Endothelial cell of umbilical vein (primary cell): ENCODE data around the gene PRM3. TPM values are rescaled to one million over a fixed set of nuclear protein-coding genes. Genes with fewer than 3 reads are reported as not detected.

Source experiments
- BruUV-seq: library from RNA; stranded (reverse); fragments of 400-500 nt; replicated peaks from 2 replicates; lab custom pipeline; 2021; lab: Mats Ljungman, UMichigan
- CTCF ChIA-PET: fragments of 300-600, 350-600 bp; sonication (Branson Sonifier 250); formaldehyde crosslinking; loops from one replicate; lab custom pipeline; 2021; ENCODE audit warnings: antibody characterized with exemption, inconsistent platforms; lab: Charles Lee
- POLR2A ChIA-PET: fragments of 300-600, 350-600 bp; sonication (Branson Sonifier 250); formaldehyde crosslinking; loops from one replicate; lab custom pipeline; 2021; ENCODE audit warnings: antibody characterized with exemption, inconsistent platforms; lab: Charles Lee
- DNase-seq: peaks from one replicate; pipeline ENCODE4 v3.0.0-alpha.2; 2011; ENCODE audit warnings: low read depth, low spot score
- FAIRE-seq: peaks from 2 replicates; lab custom pipeline; 2011; peaks lifted over from hg19 to GRCh38; lab: Jason Lieb, UNC
- H2AFZ ChIP-seq: 2 replicates; pipeline ENCODE4 v1.6.0; 2012; ENCODE audit warnings: low read depth, low read length, control low read depth, inconsistent platforms
- H3K27ac ChIP-seq: 2 replicates; pipeline ENCODE4 v1.5.1; 2011; ENCODE audit warnings: low read depth, mild to moderate bottlenecking, control low read depth, low read length, moderate library complexity; ENCODE audit not compliant: insufficient read depth
- H3K27me3 ChIP-seq, 2 experiments: 2 replicates each; pipeline versions ENCODE4 v1.6.0 to v1.6.1; 2011; ENCODE audit warnings: low read length in 2 of 2, mixed read lengths in 1 of 2; ENCODE audit not compliant: control insufficient read depth in 2 of 2, insufficient read depth in 2 of 2
- H3K36me3 ChIP-seq, 2 experiments: 2 replicates in 1 of 2; 3 replicates in 1 of 2; pipeline ENCODE4 v1.5.1; 2011; ENCODE audit warnings: low read length in 2 of 2, mild to moderate bottlenecking in 1 of 2, moderate library complexity in 1 of 2; ENCODE audit not compliant: control insufficient read depth in 2 of 2, insufficient read depth in 2 of 2; ENCODE audit errors: extremely low read depth in 1 of 2
- H3K4me1 ChIP-seq: 3 replicates; pipeline ENCODE4 v1.5.1; 2011; ENCODE audit warnings: mild to moderate bottlenecking, low read length; ENCODE audit not compliant: control insufficient read depth, insufficient read depth; ENCODE audit errors: extremely low read depth
- H3K4me2 ChIP-seq: 2 replicates; pipeline ENCODE4 v1.6.1; 2011; ENCODE audit warnings: low read length, control low read depth, mixed read lengths; ENCODE audit not compliant: insufficient read depth
- H3K4me3 ChIP-seq, 3 experiments: fragments of 200-600 bp in 1 of 3; sonication (generic), shearing (Covaris generic) in 1 of 3; replicated peaks in 1 of 3; 2 replicates each; pipeline ENCODE4 v1.5.1; 2011 to 2016; ENCODE audit warnings: control low read depth in 3 of 3, low read length in 3 of 3, mild to moderate bottlenecking in 2 of 3, inconsistent platforms in 1 of 3, low read depth in 1 of 3, moderate library complexity in 1 of 3; ENCODE audit not compliant: insufficient read depth in 1 of 3
- H3K79me2 ChIP-seq: 2 replicates; pipeline ENCODE4 v1.6.0; 2012; ENCODE audit warnings: low read length, inconsistent platforms; ENCODE audit not compliant: control insufficient read depth, insufficient read depth
- H3K9ac ChIP-seq: replicated peaks from 2 replicates; pipeline ENCODE3; 2011; ENCODE audit warnings: low read length, control low read depth; ENCODE audit not compliant: insufficient read depth; ENCODE audit errors: extremely low read depth
- H3K9me1 ChIP-seq: replicated peaks from 3 replicates; pipeline ENCODE4 v1.6.0; 2011; ENCODE audit warnings: mild to moderate bottlenecking, low read length; ENCODE audit not compliant: control insufficient read depth, insufficient read depth; ENCODE audit errors: extremely low read depth
- H3K9me3 ChIP-seq: replicated peaks from 2 replicates; pipeline ENCODE4 v1.5.1; 2012; ENCODE audit warnings: low read length, inconsistent platforms; ENCODE audit not compliant: control insufficient read depth, insufficient read depth
- H4K20me1 ChIP-seq: replicated peaks from 2 replicates; pipeline ENCODE3; 2011; ENCODE audit warnings: mild to moderate bottlenecking, low read length; ENCODE audit not compliant: control insufficient read depth, insufficient read depth; ENCODE audit errors: extremely low read depth
- CTCF ChIP-seq, 2 donors: IDR thresholded peaks; 1 replicate in 1 of 2; 2 replicates in 1 of 2; pipeline ENCODE4 v1.5.1; 2011; ENCODE audit warnings: low read length in 2 of 2, mild to moderate bottlenecking in 2 of 2, moderate library complexity in 2 of 2, control low read depth in 1 of 2, inconsistent platforms in 1 of 2, low read depth in 1 of 2; ENCODE audit not compliant: insufficient read depth in 1 of 2; ENCODE audit errors: extremely low read depth in 1 of 2
- EZH2 ChIP-seq: IDR thresholded peaks from 2 replicates; pipeline ENCODE4 v1.6.1; 2012; ENCODE audit warnings: borderline replicate concordance, low read depth, mild to moderate bottlenecking, moderate library complexity, low read length, inconsistent platforms; ENCODE audit not compliant: severe bottlenecking
- JUN ChIP-seq: IDR thresholded peaks from 2 replicates; pipeline ENCODE4 v1.6.1; 2011; ENCODE audit warnings: borderline replicate concordance, low read depth; ENCODE audit not compliant: insufficient read length, insufficient read depth
- POLR2A ChIP-seq: IDR thresholded peaks from 2 replicates; pipeline ENCODE4 v1.6.1; 2012; ENCODE audit warnings: low read depth, mild to moderate bottlenecking, control low read depth, low read length
- POLR2AphosphoS5 ChIP-seq: IDR thresholded peaks from 2 replicates; pipeline ENCODE4 v1.6.1; 2012; ENCODE audit warnings: low read depth, mild to moderate bottlenecking, control low read depth, low read length, moderate library complexity; ENCODE audit not compliant: insufficient read depth
- dilution Hi-C: fragments of 300-500 bp; cut with MboI; formaldehyde crosslinking; loops from one replicate; pipeline ENCODE4 v1.15.0; 2019; ENCODE audit warnings: low sequenced_read_pairs; ENCODE audit not compliant: extremely low pct_ligation_motif_present
- intact Hi-C: fragments of 100-400 bp; cut with micrococcal nuclease; formaldehyde crosslinking; loops from one replicate; pipeline ENCODE4 v1.10.0; 2022
- polyA plus RNA-seq, 4 experiments: library from polyadenylated mRNA; depleted of rRNA in 3 of 4; stranded (reverse) in 3 of 4; unstranded in 1 of 4; fragments of >200 nt; gene quantifications; 2 replicates each; pipeline versions ENCODE4 v1.2.1 to v1.2.3, GENCODE V29; 2011 to 2012; ENCODE audit warnings: missing spikeins in 1 of 4
- total RNA-seq: library from RNA; stranded (reverse); gene quantifications from 2 replicates; pipeline ENCODE4 v1.2.3, GENCODE V29; 2021

PRM3 gene
- total and polyA plus RNA-seq, 2 donors (not counting 3 experiments of a cell fraction or from before 2014, with no cell fraction given), result not detected

- POLR2A ChIA-PET, result interaction anchor here (1.0 kb wide), 1 partner anchor 99 kb away, joined by 4 read pairs; no protein-coding TSS in a partner anchor
- Histone ChIP-seq H3K79me2 (no peaks in the 10 kb centered on the region), H2AFZ (peak overlapping the region; percentile 47), H4K20me1 (no peaks in the 10 kb centered on the region), H3K4me2 (peak overlapping the region; percentile 78), H3K9me3 (no peaks in the 10 kb centered on the region), H3K4me3 (peak overlapping the region; percentile 43 to 89 (median 73)), H3K27ac (no peak overlapping the region), H3K9me1 (no peaks in the 10 kb centered on the region), H3K9ac (no peak overlapping the region), H3K4me1 (peaks cover 10% of the 10 kb centered on the region), H3K27me3 (peaks cover 0 to 1% of the 10 kb centered on the region in 2 experiments), H3K36me3 (no peaks in the 10 kb centered on the region)
- FAIRE-seq (peak; percentile 95), DNase-seq (peak; percentile 79)
- no TSS peak for BruUV-seq
- TF ChIP-seq POLR2A (no peak), CTCF (IDR thresholded peaks at IDR 0.05; ENCODE audit: extremely low read depth in 1 of 2, insufficient read depth in 1 of 2, low read depth in 1 of 2, low read length in 2 of 2) (peak; percentile 87 to 95), POLR2AphosphoS5 (no peak), EZH2 (no peak), JUN (no peak)
- CTCF ChIA-PET, result interaction anchor here (0.6 to 8.3 kb wide), 26 partner anchors 11 to 308 kb away, joined by 3 to 347 read pairs (median 8); partner anchors contain the start of gene TNP2
- dilution Hi-C loops (no loop called here), intact Hi-C loops (loop anchor here (1.0 to 10.0 kb wide), 7 partner anchors 55 to 410 kb away; partner anchors contain the start of gene SNN)
These were observed 16.1 kb downstream of the PRM3 start for GRCh38 chr16:11257131-11257938.
